Stimulated activated CD4-positive, alpha-beta T cell treated with anti-CD3 and anti-CD28 coated beads, Interleukin-12 subunit alpha, Interleukin-12 subunit beta, amount 100 ng/mL, for 48 hours (primary cell): ENCODE results near the gene CDK15.
A peak's percentile ranks its signal among the peaks of the same experiment; 100 is the strongest.
"Not testable (repeated sequence)": the region's sequence is repeated elsewhere in the genome, so short reads cannot be mapped to it uniquely, and the experiment has no call there.

Experiments used
- DNase-seq, 3 donors: peaks; one replicate each; pipeline ENCODE4 v3.0.0-alpha.2; 2020; ENCODE audit warnings: low read depth in 2 of 3, low spot score in 1 of 3

Gene CDK15

GRCh38 chr2:201828220-201828619, 21.9 kb downstream of the CDK15 start:
- DNase-seq, result no peak

- no peak for DNase-seq
These were observed 24.3 kb downstream of the CDK15 start for GRCh38 chr2:201830666-201831065.

GRCh38 chr2:201831469-201831868, 25.1 kb downstream of the CDK15 start:
- no peak for DNase-seq

GRCh38 chr2:201833781-201834180, 27.4 kb downstream of the CDK15 start:
- DNase-seq, result no peak

GRCh38 chr2:201835066-201835465, 28.7 kb downstream of the CDK15 start:
- no peak for DNase-seq

GRCh38 chr2:201837391-201837790, 31.1 kb downstream of the CDK15 start:
- DNase-seq, result no peak

- no peak for DNase-seq
These were observed 31.6 kb downstream of the CDK15 start for GRCh38 chr2:201837824-201838431.

- no peak for DNase-seq
These were observed 33.4 kb downstream of the CDK15 start for GRCh38 chr2:201839727-201840126.

GRCh38 chr2:201840726-201841125, 34.4 kb downstream of the CDK15 start:
- DNase-seq, result no peak

- DNase-seq, result no peak
These were observed 36.0 kb downstream of the CDK15 start for GRCh38 chr2:201842131-201842860.

GRCh38 chr2:201844922-201845321, 38.6 kb downstream of the CDK15 start:
- not testable (repeated sequence) for DNase-seq

GRCh38 chr2:201847481-201847880, 41.1 kb downstream of the CDK15 start:
- no peak for DNase-seq

- DNase-seq, result no peak
These were observed 46.1 kb downstream of the CDK15 start for GRCh38 chr2:201852462-201852861.

GRCh38 chr2:201852878-201853415, 46.6 kb downstream of the CDK15 start:
- DNase-seq, result no peak

- DNase-seq, result no peak
These were observed 48.0 kb downstream of the CDK15 start for GRCh38 chr2:201854221-201854801.

GRCh38 chr2:201854841-201855240, 48.5 kb downstream of the CDK15 start:
- DNase-seq, result no peak

- no peak for DNase-seq
These were observed 49.0 kb downstream of the CDK15 start for GRCh38 chr2:201855356-201855755.

- no peak for DNase-seq
These were observed 51.0 kb downstream of the CDK15 start for GRCh38 chr2:201857326-201857725.

GRCh38 chr2:201858281-201859184, 52.2 kb downstream of the CDK15 start:
- peak in 1 of 3 donors; percentile 4 for DNase-seq

GRCh38 chr2:201859949-201860348, 53.6 kb downstream of the CDK15 start:
- no peak for DNase-seq

GRCh38 chr2:201860636-201861066, 54.3 kb downstream of the CDK15 start:
- peak in 2 of 3 donors; percentile 5 to 48 for DNase-seq
